ENCODE measurements around the gene ITPRID2. TPM values are rescaled to one million over a fixed set of nuclear protein-coding genes. Genes with fewer than 3 reads are reported as not detected.

The ITPRID2 gene
- total and polyA plus RNA-seq, 2 of the 8 experiments (the other 6 are each of a cell fraction or from before 2014, with no cell fraction given): 1.9 to 12.6 TPM

DNA sequence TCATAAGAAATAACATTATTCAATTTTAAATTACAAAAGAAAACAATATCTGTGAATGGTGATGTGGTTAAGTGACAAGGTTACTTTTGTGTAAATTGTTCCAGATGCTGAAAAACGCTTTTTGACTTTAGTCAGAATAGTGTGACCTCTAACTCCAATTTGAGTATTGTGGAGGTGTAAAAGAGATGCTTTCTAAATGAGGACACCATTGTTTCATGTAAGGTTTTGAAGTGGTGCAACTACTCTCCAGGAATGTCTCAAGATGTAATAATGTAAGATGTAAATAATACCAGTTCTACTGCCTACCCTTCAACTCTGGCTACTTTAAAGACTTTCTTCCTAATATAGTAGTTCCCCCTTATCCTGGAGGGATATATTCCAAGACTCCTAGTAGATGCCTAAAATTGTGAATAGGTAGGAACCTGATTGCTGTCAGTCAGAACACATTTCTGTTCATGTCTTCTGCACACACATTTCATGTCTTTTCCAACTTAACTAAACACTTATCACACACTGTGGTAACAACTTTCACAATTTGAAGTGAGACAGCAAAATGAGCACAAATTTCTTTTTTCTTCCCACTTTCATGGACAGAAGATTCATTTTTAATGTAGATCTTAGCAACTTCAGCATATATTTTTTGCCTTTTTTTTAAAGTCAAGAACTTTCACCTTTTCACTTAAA lies 55.1 kb downstream of the ITPRID2 start:
- Histone ChIP-seq H2BK5ac (ENCODE audit: low read depth, low read length) (no peak overlapping the region), H3K27me3 (replicated peaks in 1 of 4; ENCODE audit: control insufficient read depth in 3 of 4, extremely low read depth in 1 of 4, insufficient read depth in 3 of 4, low read length in 3 of 4) (peaks cover 0 to 2% (median 0%) of the 10 kb centered on the region in 4 experiments; a peak in 1 of 7 replicates), H3K56ac (replicated peaks; ENCODE audit: insufficient read length, low read depth, low read length) (peak overlapping the region; percentile 37), H2BK120ac (replicated peaks; ENCODE audit: low read depth, low read length) (no peak overlapping the region), H3K14ac (ENCODE audit: insufficient read length) (no peak overlapping the region), H3K36me3 (ENCODE audit: control insufficient read depth in 2 of 4, insufficient read depth in 4 of 4, low read length in 3 of 4) (no peaks in the 10 kb centered on the region), H3K27ac (ENCODE audit: low read depth, low read length) (no peak overlapping the region), H4K5ac (ENCODE audit: insufficient read length, low read depth, low read length) (no peak overlapping the region), H4K8ac (ENCODE audit: extremely low read depth, insufficient read depth, low read length) (no peak overlapping the region), H3K79me1 (ENCODE audit: low read depth, low read length) (no peaks in the 10 kb centered on the region), H4K20me1 (replicated peaks in 1 of 2; ENCODE audit: control insufficient read depth in 1 of 2, insufficient read depth in 2 of 2, low read length in 2 of 2) (no peaks in the 10 kb centered on the region), H2BK15ac (ENCODE audit: low read length) (no peak overlapping the region), H2BK12ac (ENCODE audit: low read depth, low read length) (no peak overlapping the region), H2AFZ (ENCODE audit: low read length) (peak overlapping the region; percentile 17; the same call in 1 of the 2 replicates), H4K91ac (replicated peaks; ENCODE audit: insufficient read length, low read length) (no peak overlapping the region), H3K4me1 (replicated peaks in 1 of 4; ENCODE audit: control insufficient read depth in 3 of 4, insufficient read depth in 4 of 4, low read length in 3 of 4) (no peaks in the 10 kb centered on the region), H3K4me2 (ENCODE audit: insufficient read depth in 1 of 2, low read depth in 2 of 2, low read length in 2 of 2) (no peak overlapping the region), H2AK5ac (ENCODE audit: low read depth, low read length) (no peak overlapping the region), H3K23ac (ENCODE audit: insufficient read length) (no peak overlapping the region), H3K4ac (replicated peaks; ENCODE audit: insufficient read length, low read depth, low read length) (no peak overlapping the region), H3K23me2 (ENCODE audit: low read depth, low read length) (no peaks in the 10 kb centered on the region), H3K4me3 (ENCODE audit: extremely low read depth in 1 of 4, insufficient read depth in 2 of 4, low read depth in 3 of 4, low read length in 4 of 4) (no peak overlapping the region), H3K9me3 (ENCODE audit: insufficient read depth in 2 of 2, low read depth in 1 of 2, low read length in 1 of 2) (no peaks in the 10 kb centered on the region), H2BK20ac (ENCODE audit: low read length) (no peak overlapping the region), H3K9ac (replicated peaks in 1 of 4; ENCODE audit: extremely low read depth in 1 of 4, low read depth in 3 of 4, low read length in 3 of 4) (no peak overlapping the region), H3K79me2 (ENCODE audit: control insufficient read depth in 1 of 2, insufficient read depth in 2 of 2, low read length in 2 of 2) (no peaks in the 10 kb centered on the region), H3K18ac (ENCODE audit: extremely low read depth, low read length) (no peak overlapping the region)
- DNase-seq (ENCODE audit: low read depth in 1 of 2, low spot score in 2 of 2) (no peak), FAIRE-seq (no peak)
- WGBS, 2 experiments (ENCODE audit: extremely low coverage in 1 of 2, insufficient coverage in 1 of 2, insufficient read length in 1 of 2, insufficient replicate concordance in 2 of 2, low coverage in 1 of 2, low lambda C conversion rate in 2 of 2, missing lambda C conversion rate in 1 of 2): 85% methylated on average over 1 of the region's 1 CpG; no CpG with 5 or more reads in 1 of the 2 experiments
- ChIA-PET POLR2A (ENCODE audit: partially characterized antibody) (no interaction called here), CTCF (ENCODE audit: partially characterized antibody) (interaction anchor here (0.5 kb wide), 1 partner anchor 703 kb away, joined by 4 read pairs; no protein-coding TSS in a partner anchor)
- TF ChIP-seq SIN3A (conservative IDR thresholded peaks at IDR 0.05 in 1 of 2, IDR thresholded peaks at IDR 0.05 in 1 of 2; ENCODE audit: low read depth in 1 of 2, low read length in 2 of 2): no peak
- TF ChIP-seq YY1 (IDR thresholded peaks at IDR 0.05; ENCODE audit: low read depth, low read length): no peak
- TF ChIP-seq RBBP5 (IDR thresholded peaks at IDR 0.05; ENCODE audit: borderline replicate concordance, low read depth, low read length): no peak
- no peak for TF ChIP-seq HDAC6 (IDR thresholded peaks at IDR 0.05; ENCODE audit: low read depth, low read length)
- TF ChIP-seq RXRA (IDR thresholded peaks at IDR 0.05; ENCODE audit: insufficient read depth, low read depth, low read length): no peak
- TF ChIP-seq SUZ12 (IDR thresholded peaks at IDR 0.05; ENCODE audit: low read length): no peak
- TF ChIP-seq GABPA (IDR thresholded peaks at IDR 0.05; ENCODE audit: borderline replicate concordance, insufficient read depth, low read length): no peak
- no peak for TF ChIP-seq GTF2F1 (IDR thresholded peaks at IDR 0.05; ENCODE audit: borderline replicate concordance, low read depth, low read length)
- no peak for TF ChIP-seq JUND (IDR thresholded peaks at IDR 0.05; ENCODE audit: low read length)
- no peak for TF ChIP-seq TAF7 (optimal IDR thresholded peaks at IDR 0.05; ENCODE audit: borderline replicate concordance, low read depth, low read length)
- TF ChIP-seq NRF1 (IDR thresholded peaks at IDR 0.05; ENCODE audit: low read depth, low read length): no peak
- no peak for TF ChIP-seq NANOG (IDR thresholded peaks at IDR 0.05; ENCODE audit: insufficient read depth, low read depth, low read length, poor library complexity, severe bottlenecking)

Data from H1 (cell line).